Stimulated activated CD4-positive, alpha-beta T cell treated with anti-CD3 and anti-CD28 coated beads, Interleukin-15, amount 100 ng/mL, for 48 hours (primary cell): ENCODE data around the gene RBM33.

Source experiments
- DNase-seq, 2 donors: peaks; one replicate each; pipeline ENCODE4 v3.0.0-alpha.2; 2020; ENCODE audit warnings: low read depth in 2 of 2

Gene RBM33

DNA sequence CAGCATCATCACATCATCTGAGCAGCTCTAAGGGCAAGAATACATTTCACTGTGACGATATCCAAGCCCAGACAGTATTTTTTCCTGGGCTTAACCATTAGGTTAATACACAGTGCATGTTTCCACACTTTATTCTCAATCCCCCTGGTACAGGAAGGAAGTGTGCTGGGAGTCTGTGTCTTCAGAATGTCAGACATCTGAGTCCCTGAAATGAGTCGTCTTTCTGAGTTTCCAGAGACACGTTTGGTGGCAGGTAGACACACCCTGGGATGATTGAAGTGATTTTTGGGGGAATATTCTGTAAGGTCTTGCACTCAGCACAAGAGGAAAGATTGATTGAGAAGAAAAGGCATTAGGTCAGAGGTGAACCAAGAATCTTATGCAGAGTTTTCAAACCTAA, 180.9 kb downstream of the RBM33 start:
- no peak for DNase-seq

DNA sequence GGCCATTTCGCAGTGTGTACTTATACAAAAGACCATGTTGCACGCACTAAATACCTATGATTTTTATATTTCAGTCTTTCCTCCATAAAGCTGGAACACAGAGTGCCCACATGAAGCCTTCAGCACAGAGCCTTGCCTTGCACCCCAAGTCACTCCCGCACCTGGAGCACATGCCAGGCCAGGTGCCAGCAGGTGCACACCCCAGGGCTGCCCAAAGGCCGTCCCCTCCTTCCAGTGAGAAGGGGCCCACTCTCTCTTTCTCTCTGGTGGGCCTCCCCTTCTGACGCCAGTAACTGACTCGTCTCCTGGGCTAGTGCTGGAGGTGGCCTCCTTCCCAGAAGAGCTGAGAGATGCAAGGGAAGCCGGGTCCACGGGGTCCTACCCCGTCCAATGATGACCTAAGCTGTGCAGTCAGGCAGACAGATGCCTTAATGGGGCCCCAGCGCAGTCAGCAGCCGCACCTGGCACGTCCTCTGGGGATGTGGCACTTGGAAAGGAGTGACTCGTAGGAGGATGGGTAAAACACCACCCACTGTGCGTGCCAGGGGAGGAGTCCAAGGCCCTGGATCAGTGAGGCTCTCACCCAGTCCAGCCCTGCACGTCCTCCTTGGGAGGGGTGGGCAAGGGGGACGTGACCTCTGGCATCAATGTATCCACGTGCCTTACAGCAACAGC, 185.5 kb downstream of the RBM33 start:
- DNase-seq: no peak
